GM13976 (cell line): ENCODE data around the gene FCRL4.

Source experiments
- DNase-seq: peaks from one replicate; pipeline ENCODE4 v3.0.0; 2012; ENCODE audit warnings: low spot score
- CTCF ChIP-seq: IDR thresholded peaks from 2 replicates; pipeline ENCODE4 v1.5.1; 2012; ENCODE audit warnings: borderline replicate concordance, mild to moderate bottlenecking; ENCODE audit not compliant: insufficient read depth; ENCODE audit errors: extremely low read depth, missing control alignments, control extremely low read depth
- in situ Hi-C: fragments of 300-500 bp; cut with MboI; formaldehyde crosslinking; loops from one replicate; pipeline ENCODE4 v1.12.0; 2022; ENCODE audit warnings: low sequenced_read_pairs, mixed read lengths, inconsistent platforms; ENCODE audit not compliant: unreplicated experiment

Gene FCRL4

DNA sequence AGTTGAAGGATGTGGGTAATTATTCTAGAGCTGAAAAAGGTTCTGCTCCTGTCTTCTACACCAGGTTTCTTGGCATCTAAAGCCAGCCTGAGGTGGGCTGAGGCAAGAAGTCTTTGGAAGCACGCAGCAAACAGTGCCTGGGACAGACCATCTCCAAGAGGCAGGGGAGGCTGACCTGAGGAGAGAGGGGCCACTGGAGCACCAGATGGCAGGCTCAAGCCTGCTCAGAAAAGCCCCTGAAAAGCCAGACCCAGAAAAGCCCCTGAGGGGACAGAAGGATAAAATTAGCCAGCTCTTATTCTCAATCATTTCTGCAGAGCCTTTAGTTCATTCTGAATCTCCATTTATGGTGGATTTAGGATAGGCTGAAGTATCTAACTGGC lies 17.1 kb downstream of the FCRL4 start:
- DNase-seq, result no peak
- no peak for TF ChIP-seq CTCF
- in situ Hi-C loops, result no loop called here

GRCh38 chr1:157580179-157580827 lies 17.6 kb downstream of the FCRL4 start:
- DNase-seq, result peak; percentile 49
- peak; percentile 69 for TF ChIP-seq CTCF
- in situ Hi-C loops, result no loop called here

- no peak for DNase-seq
- no peak for TF ChIP-seq CTCF
- in situ Hi-C loops, result no loop called here
Observed at GRCh38 chr1:157577420-157577819, 20.5 kb downstream of the FCRL4 start.

DNA sequence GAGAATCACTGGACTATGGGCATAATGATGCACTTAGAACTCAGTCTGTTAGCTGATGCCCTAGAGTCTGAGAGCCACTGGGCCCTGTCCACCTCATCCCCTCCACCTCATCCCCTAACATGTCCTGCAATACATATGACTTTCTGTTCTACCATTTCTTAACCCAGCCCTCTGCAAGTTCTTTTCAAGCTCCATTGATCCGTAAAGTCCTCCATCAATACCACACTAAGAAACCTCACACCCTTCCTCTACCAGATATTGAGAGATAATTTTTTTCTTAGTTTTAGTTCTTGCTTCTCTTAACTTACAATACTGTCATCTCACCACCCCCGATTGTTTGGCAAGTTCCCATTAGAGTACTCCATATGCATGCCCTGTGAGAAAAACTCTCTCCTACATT lies 22.1 kb downstream of the FCRL4 start:
- DNase-seq, result no peak
- in situ Hi-C loops, result no loop called here
- TF ChIP-seq CTCF, result no peak

DNA sequence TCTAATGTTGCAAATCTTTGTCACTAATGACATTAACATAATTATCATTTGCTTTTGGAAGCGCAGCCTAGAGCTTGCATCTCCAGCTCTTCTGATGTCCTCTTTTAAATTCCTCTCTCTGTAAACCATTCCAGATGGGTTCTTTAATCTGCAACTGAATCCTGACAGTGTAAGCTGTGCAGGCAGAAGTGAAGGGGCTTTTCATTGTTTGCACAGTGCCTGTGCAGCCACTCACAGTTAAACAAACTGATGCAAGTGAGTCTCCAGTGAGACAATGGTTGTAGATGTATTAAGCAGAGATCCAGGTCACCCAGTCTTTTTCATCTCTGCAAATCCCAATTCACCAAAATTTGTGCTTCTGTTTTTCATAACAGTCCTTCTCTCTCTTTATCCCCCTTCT lies 23.0 kb downstream of the FCRL4 start:
- no peak for DNase-seq
- in situ Hi-C loops, result no loop called here
- TF ChIP-seq CTCF, result no peak

GRCh38 chr1:157566484-157567300 lies 31.2 kb downstream of the FCRL4 start:
- no peak for DNase-seq
- in situ Hi-C loops, result no loop called here
- TF ChIP-seq CTCF, result no peak
